HG03066 (cell line): ENCODE data around the gene ATP6V0D1.
"Not testable (repeated sequence)": the region's sequence is repeated elsewhere in the genome, so short reads cannot be mapped to it uniquely, and the experiment has no call there.

Experiments used
- ATAC-seq: cut with Tn5 transposase; IDR thresholded peaks from one replicate; pipeline ENCODE4 v1.9.1; 2021; ENCODE audit warnings: low read depth; ENCODE audit not compliant: unreplicated experiment

The ATP6V0D1 gene

GRCh38 chr16:67480833-67481560, at the start of gene ATP6V0D1:
ATP6V0D1 (minus strand) TSS chr16:67481157; CDS start chr16:67481086, 71 bp downstream.
- peak; percentile 86 for ATAC-seq

- ATAC-seq = no peak
Measured at GRCh38 chr16:67530013-67530939, 49.3 kb upstream of the ATP6V0D1 start.

- no peak for ATAC-seq
Measured at GRCh38 chr16:67529582-67530012, 48.6 kb upstream of the ATP6V0D1 start.

- no peak for ATAC-seq
Measured at GRCh38 chr16:67528870-67529581, 48.1 kb upstream of the ATP6V0D1 start.

- ATAC-seq = no peak
Measured at GRCh38 chr16:67528222-67528869, 47.4 kb upstream of the ATP6V0D1 start, which contains the start of gene RIPOR1. RIPOR1 (plus strand) TSS chr16:67528829; CDS start chr16:67538447, 9,618 bp downstream.

- ATAC-seq = no peak
Measured at GRCh38 chr16:67526149-67526791, 45.3 kb upstream of the ATP6V0D1 start.

GRCh38 chr16:67525176-67525860, 44.4 kb upstream of the ATP6V0D1 start:
- ATAC-seq = no peak

- ATAC-seq = peak; percentile 64
Measured at GRCh38 chr16:67521095-67521804, 40.3 kb upstream of the ATP6V0D1 start.

GRCh38 chr16:67519242-67519641, 38.3 kb upstream of the ATP6V0D1 start:
- ATAC-seq = no peak

GRCh38 chr16:67518676-67519075, 37.7 kb upstream of the ATP6V0D1 start:
- ATAC-seq = no peak

GRCh38 chr16:67517661-67518423, 36.9 kb upstream of the ATP6V0D1 start:
- no peak for ATAC-seq

GRCh38 chr16:67517155-67517445, 36.1 kb upstream of the ATP6V0D1 start:
- no peak for ATAC-seq

- ATAC-seq = no peak
Measured at GRCh38 chr16:67516296-67517154, 35.6 kb upstream of the ATP6V0D1 start.

GRCh38 chr16:67514382-67514828, 33.4 kb upstream of the ATP6V0D1 start:
- peak; percentile 42 for ATAC-seq

- not testable (repeated sequence) for ATAC-seq
Measured at GRCh38 chr16:67513892-67514291, 32.9 kb upstream of the ATP6V0D1 start.

- no peak for ATAC-seq
Measured at GRCh38 chr16:67509016-67509415, 28.1 kb upstream of the ATP6V0D1 start.

- no peak for ATAC-seq
Measured at GRCh38 chr16:67506468-67506867, 25.5 kb upstream of the ATP6V0D1 start.
